ENCODE results near the gene KPNA1. TPM values are rescaled to one million over a fixed set of nuclear protein-coding genes. Genes with fewer than 3 reads are reported as not detected.

KPNA1 gene
- total and polyA plus RNA-seq, 2 of the 13 experiments (the other 11 are each of a cell fraction or from before 2014, with no cell fraction given), result 15.4 to 30.0 TPM

- DNase-seq (ENCODE audit: low spot score), result peak; percentile 45
- ChIA-PET POLR2A (interaction anchor here (1.4 kb wide), 1 partner anchor 127 kb away, joined by 6 read pairs; the partner anchor contains the start of gene FAM162A), CTCF (ENCODE audit: low intra/inter-chr PET ratio, low total read pairs) (no interaction called here)
- intact Hi-C loops (cut with micrococcal nuclease; ENCODE audit: unreplicated experiment), result loop anchor here (2.0 to 5.0 kb wide), 2 partner anchors 39 to 94 kb away; partner anchors contain the start of gene WDR5B
- Histone ChIP-seq H2AFZ (ENCODE audit: low read length) (no peak overlapping the region), H3K27me3 (ENCODE audit: control insufficient read depth in 1 of 2, insufficient read depth in 2 of 2, low read length in 2 of 2) (no peaks in the 10 kb centered on the region; a peak in 1 of 5 replicates), H3K4me3 (replicated peaks in 1 of 3; ENCODE audit: insufficient read depth in 1 of 3, low read depth in 2 of 3, low read length in 3 of 3) (no peak overlapping the region), H4K20me1 (ENCODE audit: insufficient read depth, low read length) (peaks cover 40% of the 10 kb centered on the region), H3K4me1 (ENCODE audit: insufficient read depth, low read length) (peaks cover 51% of the 10 kb centered on the region), H3K79me2 (ENCODE audit: insufficient read depth, low read length) (peaks cover 76% of the 10 kb centered on the region), H3K27ac (ENCODE audit: extremely low read length, insufficient read depth, low read length) (peak overlapping the region; percentile 39), H3K9me3 (ENCODE audit: low read length) (no peaks in the 10 kb centered on the region), H3K9ac (ENCODE audit: insufficient read depth, low read depth, low read length) (no peak overlapping the region), H3K4me2 (ENCODE audit: low read depth, low read length) (peak overlapping the region; percentile 54), H3K36me3 (replicated peaks in 1 of 2; ENCODE audit: control insufficient read depth in 1 of 2, insufficient read depth in 2 of 2, low read length in 2 of 2) (no peaks in the 10 kb centered on the region)
- in situ Hi-C loops (cut with HindIII; ENCODE audit: extremely low pct_ligation_motif_present, low pct_unique_long_range_greater_than_20kb), result no loop called here
- no TSS peak for BruUV-seq (replicated peaks)
- FAIRE-seq, result no peak
- 39% methylated on average over 8 of the region's 8 CpGs for WGBS (ENCODE audit: low lambda C conversion rate)
- peak; percentile 14; the same call in 1 of the 3 replicates for ATAC-seq
- TF ChIP-seq FOSL2 (CRISPR knock-in tag; IDR thresholded peaks at IDR 0.05) (peak; percentile 24; the same call in 1 of the 2 replicates), HNRNPLL (IDR thresholded peaks at IDR 0.05; ENCODE audit: low read depth, low read length, poor library complexity, severe bottlenecking) (no peak), ETV5 (CRISPR knock-in tag; IDR thresholded peaks at IDR 0.05; ENCODE audit: borderline replicate concordance) (no peak), SALL2 (CRISPR knock-in tag; IDR thresholded peaks at IDR 0.05) (no peak), ZBTB10 (CRISPR knock-in tag; IDR thresholded peaks at IDR 0.05; ENCODE audit: borderline replicate concordance) (no peak), ZFP36L1 (CRISPR knock-in tag; IDR thresholded peaks at IDR 0.05) (no peak), IRX3 (CRISPR knock-in tag; IDR thresholded peaks at IDR 0.05; ENCODE audit: borderline replicate concordance, low read depth) (no peak), GATAD2A (CRISPR knock-in tag; IDR thresholded peaks at IDR 0.05) (peak; percentile 14; the same call in 1 of the 2 replicates), AGO1 (IDR thresholded peaks at IDR 0.05; ENCODE audit: low read depth, low read length, poor library complexity, severe bottlenecking) (no peak), CREM (IDR thresholded peaks at IDR 0.05) (no peak; the same call in 1 of the 2 replicates), CREM (CRISPR knock-in tag; IDR thresholded peaks at IDR 0.05) (no peak), SOX6 (IDR thresholded peaks at IDR 0.05) (no peak), SOX6 (CRISPR knock-in tag; IDR thresholded peaks at IDR 0.05) (0 out of 2 replicates have a peak, but pooled peaks have one; percentile 11), CEBPG (CRISPR knock-in tag; IDR thresholded peaks at IDR 0.05) (peak; percentile 68), SIX4 (CRISPR knock-in tag; IDR thresholded peaks at IDR 0.05) (no peak), ZNF674 (CRISPR knock-in tag; IDR thresholded peaks at IDR 0.05; ENCODE audit: low read depth) (no peak), ZNF510 (CRISPR knock-in tag; IDR thresholded peaks at IDR 0.05; ENCODE audit: low read depth) (no peak), ZNF503 (CRISPR knock-in tag; IDR thresholded peaks at IDR 0.05) (no peak), NCOR1 (IDR thresholded peaks at IDR 0.05; ENCODE audit: borderline replicate concordance, low read length) (0 out of 2 replicates have a peak, but pooled peaks have one; percentile 15), FIP1L1 (IDR thresholded peaks at IDR 0.05; ENCODE audit: borderline replicate concordance, insufficient read depth, low read depth, low read length) (no peak), DNMT1 (CRISPR knock-in tag; IDR thresholded peaks at IDR 0.05) (no peak)
These were observed 3.7 kb downstream of the KPNA1 start for GRCh38 chr3:122510878-122511535.

Data from HepG2 (cell line).